HEK293 (cell line): Measurements from ENCODE around the gene PIK3R3.

Experiments
- CTCF ChIA-PET: fragments of 350-600 bp; formaldehyde crosslinking; extraction: SDS; loops from one replicate; lab custom pipeline; 2021; ENCODE audit warnings: antibody characterized with exemption; lab: Yijun Ruan, JAX
- POLR2A ChIA-PET: fragments of 300-600 bp; formaldehyde crosslinking; extraction: SDS; loops from one replicate; lab custom pipeline; 2020; ENCODE audit warnings: antibody characterized with exemption, inconsistent platforms; lab: Yijun Ruan, JAX
- H3K27ac ChIP-seq: fragments of 200-500 bp; sonication (Bioruptor generic); 2 replicates; pipeline ENCODE4 v1.5.1; 2014; ENCODE audit warnings: low read depth, low read length, control low read depth, inconsistent platforms; ENCODE audit errors: extremely low read depth
- H3K36me3 ChIP-seq, 2 experiments: fragments of 200-500 bp in 1 of 2; sonication (Bioruptor generic) in 1 of 2; 1 replicate in 1 of 2; 2 replicates in 1 of 2; pipeline ENCODE4 v1.5.1; 2014 to 2017; ENCODE audit warnings: inconsistent platforms in 2 of 2, low read length in 2 of 2; ENCODE audit not compliant: control insufficient read depth in 2 of 2, insufficient read depth in 1 of 2
- H3K4me1 ChIP-seq: fragments of 200-500 bp; sonication (Bioruptor generic); 2 replicates; pipeline ENCODE4 v1.5.1; 2014; ENCODE audit warnings: mild to moderate bottlenecking, low read length, inconsistent platforms; ENCODE audit not compliant: control insufficient read depth, insufficient read depth
- H3K4me3 ChIP-seq: 2 replicates; pipeline ENCODE4 v1.5.1; 2011; ENCODE audit warnings: low read depth, mild to moderate bottlenecking, control low read depth, low read length, moderate library complexity
- H3K9me3 ChIP-seq: fragments of 200-500 bp; sonication (Bioruptor generic); 2 replicates; pipeline ENCODE4 v1.5.1; 2014; ENCODE audit warnings: low read depth, low read length, inconsistent platforms; ENCODE audit not compliant: control insufficient read depth, insufficient read depth
- ATF2 ChIP-seq: fragments of 450-650 bp; formaldehyde crosslinking; IDR thresholded peaks from 2 replicates; pipeline ENCODE4 v1.5.1; 2016; ENCODE audit warnings: missing biosample characterization, missing genetic modification characterization, low read depth
- BCL6B ChIP-seq: fragments of 450-650 bp; formaldehyde crosslinking; IDR thresholded peaks from 2 replicates; pipeline ENCODE4 v1.5.1; 2017; ENCODE audit warnings: missing biosample characterization, missing genetic modification characterization
- ELK4 ChIP-seq: IDR thresholded peaks from 2 replicates; pipeline ENCODE4 v1.6.1; 2011; ENCODE audit warnings: mild to moderate bottlenecking, low read depth, low read length, borderline replicate concordance
- PRDM4 ChIP-seq: fragments of 450-650 bp; formaldehyde crosslinking; IDR thresholded peaks from 2 replicates; pipeline ENCODE4 v1.5.1; 2017; ENCODE audit warnings: missing biosample characterization, missing genetic modification characterization
- REPIN1 ChIP-seq: fragments of 450-650 bp; formaldehyde crosslinking; IDR thresholded peaks from 2 replicates; pipeline ENCODE4 v1.5.1; 2017; ENCODE audit warnings: missing biosample characterization, missing genetic modification characterization, low read depth
- SCRT2 ChIP-seq: fragments of 450-650 bp; formaldehyde crosslinking; IDR thresholded peaks from 2 replicates; pipeline ENCODE4 v1.5.1; 2016; ENCODE audit warnings: missing biosample characterization, missing genetic modification characterization
- SETDB1 ChIP-seq: IDR thresholded peaks from one replicate; pipeline ENCODE4 v1.6.1; 2017; ENCODE audit warnings: mild to moderate bottlenecking, low read length, moderate library complexity, mixed read lengths; ENCODE audit not compliant: insufficient read length
- TCF7L2 ChIP-seq: IDR thresholded peaks from 2 replicates; pipeline ENCODE4 v1.6.1; 2011; ENCODE audit warnings: low read depth, mild to moderate bottlenecking, inconsistent platforms, low read length, moderate library complexity, borderline replicate concordance
- YY2 ChIP-seq: fragments of 450-650 bp; formaldehyde crosslinking; IDR thresholded peaks from 2 replicates; pipeline ENCODE4 v1.5.1; 2016; ENCODE audit warnings: missing biosample characterization, missing genetic modification characterization
- ZBTB44 ChIP-seq: fragments of 450-650 bp; IDR thresholded peaks from 2 replicates; pipeline ENCODE4 v1.5.1; 2018; ENCODE audit warnings: missing biosample characterization, mild to moderate bottlenecking, missing genetic modification characterization
- ZFP3 ChIP-seq: fragments of 450-650 bp; formaldehyde crosslinking; IDR thresholded peaks from 2 replicates; pipeline ENCODE4 v1.5.1; 2016; ENCODE audit warnings: low read depth, missing biosample characterization, missing genetic modification characterization
- ZFP69B ChIP-seq: fragments of 450-650 bp; formaldehyde crosslinking; IDR thresholded peaks from 2 replicates; pipeline ENCODE4 v1.5.1; 2016; ENCODE audit warnings: missing biosample characterization, missing genetic modification characterization
- ZNF155 ChIP-seq: fragments of 450-650 bp; formaldehyde crosslinking; IDR thresholded peaks from 2 replicates; pipeline ENCODE4 v1.5.1; 2016; ENCODE audit warnings: missing biosample characterization, missing genetic modification characterization
- ZNF239 ChIP-seq: fragments of 450-650 bp; formaldehyde crosslinking; IDR thresholded peaks from 2 replicates; pipeline ENCODE4 v1.5.1; 2016; ENCODE audit warnings: missing biosample characterization, missing genetic modification characterization
- ZNF24 ChIP-seq: fragments of 450-650 bp; formaldehyde crosslinking; IDR thresholded peaks from 2 replicates; pipeline ENCODE4 v1.5.1; 2016; ENCODE audit warnings: missing biosample characterization, missing genetic modification characterization
- ZNF26 ChIP-seq: fragments of 450-650 bp; formaldehyde crosslinking; IDR thresholded peaks from 2 replicates; pipeline ENCODE4 v1.5.1; 2016; ENCODE audit warnings: missing biosample characterization, missing genetic modification characterization
- ZNF398 ChIP-seq: fragments of 450-650 bp; formaldehyde crosslinking; IDR thresholded peaks from 2 replicates; pipeline ENCODE4 v1.5.1; 2017; ENCODE audit warnings: missing biosample characterization, missing genetic modification characterization
- ZNF514 ChIP-seq: fragments of 450-650 bp; formaldehyde crosslinking; IDR thresholded peaks from 2 replicates; pipeline ENCODE4 v1.5.1; 2016; ENCODE audit warnings: missing biosample characterization, missing genetic modification characterization
- ZNF549 ChIP-seq: fragments of 450-650 bp; IDR thresholded peaks from 2 replicates; pipeline ENCODE4 v1.5.1; 2018; ENCODE audit warnings: missing biosample characterization, missing genetic modification characterization, mild to moderate bottlenecking, inconsistent platforms, moderate library complexity
- ZNF76 ChIP-seq: fragments of 450-650 bp; formaldehyde crosslinking; IDR thresholded peaks from 2 replicates; pipeline ENCODE4; 2016; ENCODE audit warnings: low read depth, missing biosample characterization, missing genetic modification characterization, borderline replicate concordance

PIK3R3 gene

GRCh38 chr1:46041974-46042373 lies 90.5 kb downstream of the PIK3R3 start (continued):
- TF ChIP-seq ZNF398 (tag by site-specific recombination) (no peak), ZNF514 (no peak)
- TF ChIP-seq, all 188 proteins: peak for 0

GRCh38 chr1:46041551-46041950 lies 90.9 kb downstream of the PIK3R3 start:
- CTCF ChIA-PET, result interaction anchor here (0.6 to 2.0 kb wide), 2 partner anchors 182 to 190 kb away, joined by 3 to 7 read pairs; no protein-coding TSS in a partner anchor
- TF ChIP-seq ZNF239 (tag by site-specific recombination) (no peak), ZNF155 (tag by site-specific recombination) (no peak)
- TF ChIP-seq, all 188 proteins: peak for 0
- POLR2A ChIA-PET, result interaction anchor here (0.6 to 1.5 kb wide), 3 partner anchors 27 to 216 kb away, joined by 3 to 5 read pairs (median 4); partner anchors contain the start of gene PIK3R3
- Histone ChIP-seq H3K4me3 (no peak overlapping the region), H3K4me1 (peaks cover 4% of the 10 kb centered on the region), H3K27ac (no peak overlapping the region), H3K9me3 (no peaks in the 10 kb centered on the region), H3K36me3 (peaks cover 7 to 44% of the 10 kb centered on the region in 2 experiments; a peak in 1 of 3 replicates)

GRCh38 chr1:46039571-46040052 lies 92.8 kb downstream of the PIK3R3 start:
- peaks cover 4% of the 10 kb centered on the region for H3K4me1 ChIP-seq
- CTCF ChIA-PET, result interaction anchor here (0.6 to 9.6 kb wide), 5 partner anchors 25 to 480 kb away, joined by 3 to 148 read pairs (median 5); partner anchors contain the start of genes P3R3URF and PIK3R3
- POLR2A ChIA-PET, result interaction anchor here (0.8 to 1.8 kb wide), 5 partner anchors 84 to 518 kb away, joined by 3 to 15 read pairs (median 3); partner anchors contain the start of genes PIK3R3, POMGNT1, PRDX1 and RAD54L
- no peak overlapping the region for H3K4me3 ChIP-seq
- peaks cover 0 to 54% of the 10 kb centered on the region in 2 experiments; a peak in 1 of 3 replicates for H3K36me3 ChIP-seq
- H3K9me3 ChIP-seq, result no peaks in the 10 kb centered on the region
- H3K27ac ChIP-seq, result no peak overlapping the region; the same call in 1 of the 2 replicates
- TF ChIP-seq PRDM4 (tag by site-specific recombination) (peak; percentile 87), ATF2 (tag by site-specific recombination) (no peak), ZNF76 (no peak), YY2 (tag by site-specific recombination) (no peak), ZNF24 (no peak), ELK4 (no peak), REPIN1 (tag by site-specific recombination) (no peak), ZNF549 (no peak), ZNF26 (tag by site-specific recombination) (no peak), ZFP69B (tag by site-specific recombination) (peak; percentile 77; the same call in 1 of the 2 replicates), BCL6B (tag by site-specific recombination) (no peak), TCF7L2 (no peak), ZFP3 (tag by site-specific recombination) (no peak), SCRT2 (tag by site-specific recombination) (peak; percentile 96), SETDB1 (no peak), ZBTB44 (peak; percentile 93)
